ENCODE data around the gene KIRREL1.

KIRREL1 gene

DNA sequence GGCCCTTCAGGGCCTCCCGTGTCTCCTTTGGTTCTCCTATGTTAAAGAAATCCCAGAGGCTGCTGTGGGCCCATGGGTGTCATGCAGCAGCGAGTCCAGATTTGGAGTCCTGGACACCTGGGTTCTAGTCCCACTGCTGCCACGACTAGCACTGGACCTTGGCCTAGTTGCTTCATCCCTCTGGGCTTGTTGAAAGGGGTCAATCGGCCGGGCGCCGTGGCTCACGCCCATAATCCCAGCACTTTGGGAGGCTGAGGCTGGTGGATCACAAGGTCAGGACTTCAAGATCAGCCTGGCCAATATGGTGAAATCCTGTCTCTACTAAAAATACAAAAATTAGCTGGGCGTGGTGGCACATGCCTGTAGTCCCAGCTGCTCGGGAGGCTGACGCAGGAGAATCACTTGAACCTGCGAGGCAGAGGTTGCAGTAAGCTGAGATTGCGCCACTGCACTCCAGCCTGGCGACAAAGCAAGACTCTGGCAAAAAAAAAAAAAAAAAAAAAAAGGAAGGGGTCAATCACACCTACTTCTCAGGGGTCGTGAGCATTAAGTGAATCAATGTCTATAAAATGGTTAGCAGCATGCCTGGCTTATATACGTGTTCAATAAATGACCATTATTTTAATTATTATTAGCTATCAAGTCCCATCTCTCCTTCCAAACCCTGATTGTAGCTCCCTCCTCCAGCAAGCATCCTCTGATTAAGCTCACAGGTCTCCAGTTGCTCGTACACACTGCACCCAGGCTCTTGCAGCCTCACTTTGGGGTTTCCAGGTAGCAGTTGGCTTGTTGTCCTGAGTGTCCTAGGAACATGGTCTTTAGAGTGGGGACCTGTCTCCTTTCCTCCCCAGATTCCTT, 43.8 kb downstream of the KIRREL1 start:
- DNase-seq, result no peak

DNA sequence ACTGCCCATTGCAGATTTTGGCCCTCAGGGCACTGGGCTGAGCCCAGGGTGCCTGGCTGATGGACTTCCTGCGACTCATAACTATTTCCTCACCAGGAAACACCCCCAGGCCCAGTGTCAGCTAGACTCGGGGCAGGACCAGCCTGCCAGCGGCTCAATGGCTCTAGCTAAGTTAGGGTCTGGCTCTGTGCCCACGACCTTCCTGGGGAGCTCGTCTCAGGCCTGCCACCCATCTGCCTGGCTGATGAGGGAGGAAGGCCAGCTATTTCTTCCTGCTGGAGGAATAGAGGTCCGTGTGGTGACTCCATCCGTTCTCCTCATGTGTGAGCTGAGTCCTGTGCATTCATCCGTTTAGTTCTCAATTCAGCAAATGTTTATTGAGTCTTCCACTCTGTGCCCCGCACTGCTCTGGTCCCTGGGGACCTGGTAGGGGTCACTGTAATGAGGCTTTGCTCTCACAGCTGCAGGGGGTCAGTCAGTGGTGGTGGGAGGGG, 44.5 kb downstream of the KIRREL1 start:
- DNase-seq, result no peak

GRCh38 chr1:158038793-158039192, 45.3 kb downstream of the KIRREL1 start:
- no peak for DNase-seq

DNA sequence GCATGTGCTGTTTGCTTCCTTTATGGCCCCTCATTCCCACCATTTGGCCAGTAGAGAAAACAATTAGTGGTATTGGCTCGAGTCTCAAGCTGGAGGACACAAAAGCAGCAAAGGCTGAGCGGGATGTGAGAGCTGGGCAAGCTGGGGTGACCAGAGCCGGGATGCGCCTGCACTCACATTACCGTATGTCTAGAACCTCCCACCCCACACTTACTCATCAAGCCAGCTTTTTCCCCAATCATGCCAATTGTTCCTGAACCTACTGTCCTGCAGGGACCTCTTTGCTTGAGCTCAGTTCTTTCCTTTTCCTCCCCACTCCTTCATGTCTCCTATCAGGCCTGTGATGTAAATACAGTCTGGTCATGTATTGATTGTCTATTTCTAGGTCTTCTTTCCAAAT, 45.9 kb downstream of the KIRREL1 start:
- no peak for DNase-seq

DNA sequence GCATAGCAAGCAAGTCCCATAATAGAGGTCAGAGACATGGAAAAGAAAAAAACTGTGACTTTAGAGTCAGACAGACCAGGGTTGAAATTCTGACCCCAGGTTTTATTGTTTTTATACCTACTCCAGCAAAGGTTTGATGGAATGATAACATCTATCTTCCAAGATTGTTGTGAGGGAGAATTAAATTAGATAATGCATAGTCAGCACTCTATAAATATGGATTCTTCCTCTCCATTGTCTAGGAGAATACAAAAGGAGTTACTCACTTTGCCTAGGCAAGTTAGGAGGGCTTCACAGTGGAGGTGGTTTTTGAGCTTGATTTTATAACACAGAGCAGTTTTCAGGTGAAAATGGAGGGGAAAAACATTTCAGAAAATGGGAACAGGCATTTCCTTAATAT, 46.9 kb downstream of the KIRREL1 start:
- DNase-seq, result no peak

GRCh38 chr1:158043232-158043631, 49.8 kb downstream of the KIRREL1 start:
- no peak for DNase-seq

- no peak for DNase-seq
These were observed 52.2 kb downstream of the KIRREL1 start for GRCh38 chr1:158045639-158046038.

DNA sequence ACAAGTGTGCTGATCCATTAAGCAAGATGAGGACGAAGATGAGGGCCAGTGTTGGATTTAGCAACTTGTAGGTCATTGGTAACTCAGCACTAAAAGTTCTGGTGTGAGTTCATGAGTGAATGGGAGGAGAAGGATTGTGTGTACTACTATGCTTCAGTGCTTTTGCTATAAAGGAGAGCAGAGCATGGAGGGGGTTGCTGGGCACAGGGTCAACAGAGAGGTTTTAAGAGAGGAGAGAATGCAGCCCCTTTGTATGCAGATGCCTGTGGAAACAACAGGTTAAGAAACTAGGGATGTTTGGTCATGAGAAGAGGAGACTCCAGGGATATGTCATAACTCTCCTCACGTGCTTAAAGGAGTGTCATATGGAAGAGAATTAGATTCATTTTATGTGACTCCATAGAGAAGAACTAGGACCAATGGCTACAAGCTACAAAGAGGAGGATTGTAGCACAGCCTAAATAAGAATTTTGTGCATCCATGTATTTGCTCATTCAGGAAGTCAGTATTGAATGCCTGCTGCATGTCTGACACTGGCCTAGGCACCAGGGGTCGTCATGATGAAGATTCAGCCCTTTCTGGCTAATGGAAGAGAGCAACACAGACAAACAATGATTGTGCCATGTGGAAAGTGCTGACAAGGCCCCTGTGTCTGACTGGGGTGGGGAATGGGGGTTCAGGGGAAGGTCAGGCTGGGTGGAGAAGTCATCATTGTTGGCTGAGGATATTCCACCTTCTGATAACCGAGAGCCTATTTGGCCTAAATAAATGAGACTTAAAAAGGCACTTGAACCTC, 53.5 kb downstream of the KIRREL1 start:
- DNase-seq, result no peak

GRCh38 chr1:158048371-158049067, 55.1 kb downstream of the KIRREL1 start:
- DNase-seq, result no peak

- DNase-seq, result no peak
These were observed 56.4 kb downstream of the KIRREL1 start for GRCh38 chr1:158049853-158050252.

GRCh38 chr1:158053276-158053675, 59.8 kb downstream of the KIRREL1 start:
- no peak for DNase-seq

DNA sequence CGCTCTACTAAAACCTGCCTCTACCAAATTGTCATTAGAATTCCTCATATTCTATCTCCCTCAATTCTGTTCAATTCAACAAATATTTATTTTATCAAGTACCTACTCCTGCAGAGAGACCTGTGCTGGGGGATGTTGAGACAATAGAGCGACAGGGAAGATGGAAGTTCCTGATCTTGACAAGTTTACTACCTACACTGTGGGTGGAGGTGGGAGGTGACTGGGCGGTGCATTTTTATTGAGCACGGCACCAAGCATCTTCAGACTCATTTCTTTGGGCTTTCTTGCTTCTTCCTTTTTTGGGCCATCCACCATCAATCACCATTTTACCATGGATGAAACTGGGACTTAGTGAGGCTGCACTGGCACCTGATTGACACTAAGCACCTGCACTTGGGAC, 61.3 kb downstream of the KIRREL1 start:
- DNase-seq, result no peak

DNA sequence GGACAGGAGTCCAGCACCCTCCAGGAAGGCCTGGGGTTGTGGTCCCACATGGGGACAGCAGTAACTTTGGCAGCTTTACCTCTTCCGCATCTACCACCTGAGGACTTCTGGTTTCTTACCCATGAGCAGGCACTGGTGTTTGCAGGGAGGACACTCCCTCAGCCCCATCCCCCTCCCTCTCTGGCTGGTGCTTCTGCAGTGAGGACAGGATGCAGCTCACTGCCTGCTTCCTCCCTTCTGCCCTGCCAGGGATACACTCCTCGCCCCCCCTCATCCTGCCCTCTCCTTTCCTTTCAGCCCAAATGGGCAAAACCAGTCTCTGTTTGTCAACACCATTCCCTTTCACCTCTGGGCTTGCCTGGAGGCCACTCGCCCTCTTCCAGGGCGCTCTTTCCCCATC, 62.4 kb downstream of the KIRREL1 start:
- DNase-seq, result no peak

GRCh38 chr1:158056498-158056897, 63.1 kb downstream of the KIRREL1 start:
- DNase-seq, result no peak

GRCh38 chr1:158058237-158058985, 65.0 kb downstream of the KIRREL1 start:
- no peak for DNase-seq

DNA sequence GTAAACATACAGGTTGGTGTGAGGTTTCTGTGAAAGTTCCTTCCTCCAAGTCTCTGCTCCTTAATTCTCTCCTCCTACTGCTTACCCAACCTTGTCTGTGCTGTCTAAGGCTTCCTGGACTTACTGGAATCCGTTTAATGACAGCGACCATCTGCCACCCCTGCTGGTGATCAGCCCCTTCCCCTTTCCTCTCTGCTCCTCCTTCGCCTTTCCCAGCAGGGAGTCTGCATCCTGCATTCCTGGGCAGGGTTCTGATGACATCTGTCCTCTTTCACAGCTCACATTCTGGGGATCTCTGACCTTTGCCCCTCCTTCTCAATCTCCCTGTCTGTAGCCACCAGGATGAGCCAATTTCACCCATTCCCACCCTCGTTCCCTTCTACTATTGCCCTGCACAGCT, 66.5 kb downstream of the KIRREL1 start:
- no peak for DNase-seq

GRCh38 chr1:158062174-158062573, 68.7 kb downstream of the KIRREL1 start:
- no peak for DNase-seq

DNA sequence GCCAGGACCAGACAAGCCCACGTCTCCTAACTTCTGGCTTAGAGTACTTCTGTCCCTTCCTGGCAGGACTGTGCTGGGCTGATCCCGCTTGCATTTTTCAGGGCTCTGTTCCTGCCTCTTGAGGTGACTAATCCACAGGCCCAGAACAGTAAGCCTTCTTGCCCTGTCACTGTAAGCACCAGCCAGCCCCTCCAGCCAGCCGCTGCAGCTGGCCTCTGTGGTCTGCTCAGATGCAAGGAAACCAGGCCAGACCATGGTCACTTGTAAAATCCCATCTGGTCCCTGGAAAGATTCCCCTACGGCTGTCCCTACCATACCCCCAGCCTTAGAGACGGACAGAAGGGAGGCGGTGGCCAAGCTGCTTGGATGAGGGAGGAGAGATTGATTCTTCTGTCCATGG, 74.2 kb downstream of the KIRREL1 start:
- no peak for DNase-seq

- DNase-seq, result no peak
These were observed 75.5 kb downstream of the KIRREL1 start for GRCh38 chr1:158068918-158069317.

DNA sequence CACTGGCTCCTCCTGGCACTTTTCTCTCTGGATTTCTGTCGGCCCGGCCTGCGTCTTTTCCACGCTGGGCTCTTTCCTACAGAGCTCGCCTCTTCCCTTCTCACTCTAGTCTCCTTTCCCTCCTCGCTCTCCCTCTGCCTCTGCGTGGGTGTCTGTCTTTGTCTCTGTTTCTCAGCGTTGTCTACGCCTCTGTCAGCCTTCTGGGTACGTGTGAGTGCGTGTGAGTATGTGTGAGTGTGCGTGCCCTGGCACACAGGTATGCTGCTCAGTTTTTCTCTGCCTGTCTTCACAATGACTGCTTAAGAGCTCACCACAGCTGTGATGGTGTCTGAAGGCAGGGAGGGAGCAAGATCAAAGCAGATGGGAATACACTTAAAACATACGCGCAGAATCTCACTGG, 77.7 kb downstream of the KIRREL1 start:
- no peak for DNase-seq

DNA sequence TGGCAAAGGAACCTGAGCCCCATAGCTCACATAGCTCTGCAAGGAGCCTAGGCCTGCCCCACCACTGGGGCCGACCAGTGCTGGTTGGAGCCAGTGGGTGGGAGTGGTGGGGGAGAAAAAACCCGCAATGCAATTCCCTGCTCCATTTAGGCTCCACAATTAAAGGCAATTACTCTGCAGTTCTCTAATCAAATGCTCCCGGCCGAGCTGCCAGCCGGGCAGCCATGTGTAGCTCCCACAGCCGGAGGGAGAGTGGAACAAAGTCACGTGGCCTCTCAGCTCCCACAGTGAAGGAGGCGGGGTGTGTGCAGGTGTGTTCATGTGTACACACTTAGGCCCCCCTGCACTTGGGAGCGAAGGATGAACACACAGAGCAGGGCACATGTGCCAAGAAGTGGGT, 81.6 kb downstream of the KIRREL1 start:
- DNase-seq, result no peak

- DNase-seq, result no peak
These were observed 83.0 kb downstream of the KIRREL1 start for GRCh38 chr1:158076441-158076840.
